Upper lobe of left lung (tissue), 6 donors: ENCODE results near the gene GYS2. TPM values are rescaled to one million over a fixed set of nuclear protein-coding genes. Genes with fewer than 3 reads are reported as not detected.
"Not testable (repeated sequence)": the region's sequence is repeated elsewhere in the genome, so short reads cannot be mapped to it uniquely, and the experiment has no call there.

ENCODE experiments used
- ATAC-seq, 2 donors: fragments of 200-7000 bp; cut with Tn5 transposase; one replicate each; pipeline ENCODE4 v1.9.1; 2022; ENCODE audit warnings: mild to moderate bottlenecking in 2 of 2, moderate library complexity in 2 of 2; ENCODE audit not compliant: low FRiP score in 2 of 2
- DNase-seq, 2 donors: peaks; one replicate each; pipeline ENCODE4 v3.0.0-alpha.2; 2019 to 2020
- H3K27ac ChIP-seq, 4 donors: fragments of 200-600 bp; sonication (generic); one replicate each; pipeline ENCODE4 v1.5.1; 2016 to 2019
- H3K27me3 ChIP-seq, 4 donors: fragments of 200-600 bp; sonication (generic); one replicate each; pipeline ENCODE4 v1.5.1; 2017 to 2019
- H3K36me3 ChIP-seq, 4 donors: fragments of 200-600 bp; sonication (generic); one replicate each; pipeline ENCODE4 v1.5.1; 2016 to 2019
- H3K4me1 ChIP-seq, 4 donors: fragments of 200-600 bp; sonication (generic); one replicate each; pipeline ENCODE4 v1.5.1; 2018 to 2019
- H3K4me3 ChIP-seq, 4 donors: fragments of 200-600 bp; sonication (generic); one replicate each; pipeline ENCODE4 v1.5.1; 2017 to 2019; ENCODE audit warnings: mild to moderate bottlenecking in 2 of 4, moderate library complexity in 1 of 4
- H3K9me3 ChIP-seq, 4 donors: fragments of 200-600 bp; sonication (generic); one replicate each; pipeline ENCODE4 v1.5.1; 2018 to 2019
- EP300 ChIP-seq, 4 donors: sonication (generic); formaldehyde crosslinking; IDR thresholded peaks; one replicate each; pipeline ENCODE4 v1.5.1; 2017; ENCODE audit warnings: antibody characterized with exemption in 4 of 4, control low read depth in 2 of 4
- POLR2A ChIP-seq, 4 donors: fragments of 450-650 bp; IDR thresholded peaks; one replicate each; pipeline ENCODE4 v1.5.1; 2016 to 2017; ENCODE audit warnings: antibody characterized with exemption in 4 of 4, mild to moderate bottlenecking in 2 of 4
- POLR2AphosphoS5 ChIP-seq, 2 donors: sonication (generic); formaldehyde crosslinking; IDR thresholded peaks; one replicate each; pipeline ENCODE4 v1.5.1; 2017; ENCODE audit warnings: antibody characterized with exemption in 2 of 2
- WGBS, 2 donors: methylation state at CpG; one replicate each; pipeline ENCODE4 v1.1.5; 2017 to 2018; 5-methylcytosine and 5-hydroxymethylcytosine counted together
- total RNA-seq, 6 donors: library from RNA; depleted of rRNA in 4 of 6; stranded (reverse); fragments of >200 nt in 4 of 6; gene quantifications; one replicate each; pipeline versions ENCODE4 v1.1.0 to v1.2.1, GENCODE V29; 2016 to 2021
- TF ChIP-seq, protein P1 (sequence below), 6 experiments: fragments of 450-650 bp in 4 of 6; fragments of 200-600 bp in 2 of 6; sonication (generic) in 2 of 6; IDR thresholded peaks; one replicate each; pipeline ENCODE4 v1.5.1; 2016 to 2019; ENCODE audit warnings: antibody characterized with exemption in 6 of 6
- donor health status: DM: no; HTN: no; CAD: no; lungs with moderate emphysema.
- donor health status: DM: no; HTN: yes; CAD: no; lungs with severe emphysema.

GYS2 gene
- total RNA-seq, 6 donors from 2014 or later: 0.55 TPM; not detected in 5

DNA sequence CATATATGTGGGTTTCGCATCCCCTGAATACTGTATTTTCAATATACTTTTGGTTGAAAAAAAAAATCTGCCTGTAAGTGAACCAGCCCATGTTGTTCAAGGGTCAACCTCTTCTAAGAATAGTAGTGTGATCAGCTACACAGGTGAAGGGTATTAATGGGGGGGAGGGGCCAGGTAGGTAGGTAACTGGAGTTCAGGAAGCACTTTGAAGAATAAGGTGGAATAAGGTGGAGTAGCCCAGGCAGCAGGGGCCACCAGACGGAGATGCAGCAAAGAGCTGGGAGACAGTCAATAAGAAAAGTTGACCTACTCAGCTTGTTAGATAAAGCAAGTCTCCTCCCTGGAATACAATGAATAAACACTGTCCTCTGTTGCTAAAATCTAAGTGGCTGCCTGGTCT lies 43.7 kb upstream of the GYS2 start:
- WGBS, 2 donors: 93 to 94% methylated on average over 2 of the region's 2 CpGs

DNA sequence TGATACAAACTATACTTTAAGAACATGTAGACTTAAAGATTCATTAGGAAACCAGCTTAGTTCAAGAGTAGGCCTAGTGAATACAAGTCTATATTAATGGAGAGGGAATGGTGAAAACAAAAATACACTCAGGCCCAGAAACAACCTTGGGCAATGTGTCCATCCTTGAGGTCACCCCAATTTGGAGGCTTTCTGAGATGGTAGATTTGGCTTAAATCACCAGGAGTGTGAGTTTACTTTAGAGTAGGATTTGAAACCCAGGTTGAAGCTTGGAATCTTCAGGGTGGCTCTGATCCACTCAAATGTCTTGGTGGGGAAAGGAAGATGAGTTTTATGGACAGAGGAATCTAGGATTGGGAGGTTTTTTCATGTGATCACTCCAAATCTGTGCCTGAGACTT lies 42.5 kb upstream of the GYS2 start:
- no peaks in the 10 kb centered on the region for H3K9me3 ChIP-seq
- DNase-seq (no peak), ATAC-seq (no peak)
- no peak overlapping the region for H3K27ac ChIP-seq
- no peak overlapping the region for H3K4me3 ChIP-seq
- H3K27me3 ChIP-seq: no peaks in the 10 kb centered on the region
- H3K4me1 ChIP-seq: peaks cover 0 to 8% (median 7%) of the 10 kb centered on the region in 4 donors
- TF ChIP-seq POLR2AphosphoS5 (IDR thresholded peaks at IDR 0.05): no peak
- peaks cover 4 to 47% (median 21%) of the 10 kb centered on the region in 4 donors for H3K36me3 ChIP-seq

More for the DNA sequence above, 43.7 kb upstream of the GYS2 start:
- DNase-seq (no peak), ATAC-seq (no peak)
- no peak for TF ChIP-seq EP300 (IDR thresholded peaks at IDR 0.05)
- TF ChIP-seq POLR2AphosphoS5 (IDR thresholded peaks at IDR 0.05): no peak
- TF ChIP-seq, protein P1, sequence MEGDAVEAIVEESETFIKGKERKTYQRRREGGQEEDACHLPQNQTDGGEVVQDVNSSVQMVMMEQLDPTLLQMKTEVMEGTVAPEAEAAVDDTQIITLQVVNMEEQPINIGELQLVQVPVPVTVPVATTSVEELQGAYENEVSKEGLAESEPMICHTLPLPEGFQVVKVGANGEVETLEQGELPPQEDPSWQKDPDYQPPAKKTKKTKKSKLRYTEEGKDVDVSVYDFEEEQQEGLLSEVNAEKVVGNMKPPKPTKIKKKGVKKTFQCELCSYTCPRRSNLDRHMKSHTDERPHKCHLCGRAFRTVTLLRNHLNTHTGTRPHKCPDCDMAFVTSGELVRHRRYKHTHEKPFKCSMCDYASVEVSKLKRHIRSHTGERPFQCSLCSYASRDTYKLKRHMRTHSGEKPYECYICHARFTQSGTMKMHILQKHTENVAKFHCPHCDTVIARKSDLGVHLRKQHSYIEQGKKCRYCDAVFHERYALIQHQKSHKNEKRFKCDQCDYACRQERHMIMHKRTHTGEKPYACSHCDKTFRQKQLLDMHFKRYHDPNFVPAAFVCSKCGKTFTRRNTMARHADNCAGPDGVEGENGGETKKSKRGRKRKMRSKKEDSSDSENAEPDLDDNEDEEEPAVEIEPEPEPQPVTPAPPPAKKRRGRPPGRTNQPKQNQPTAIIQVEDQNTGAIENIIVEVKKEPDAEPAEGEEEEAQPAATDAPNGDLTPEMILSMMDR (IDR thresholded peaks at IDR 0.05): no peak
- no peak for TF ChIP-seq POLR2A (IDR thresholded peaks at IDR 0.05)
- H3K36me3 ChIP-seq: peaks cover 4 to 43% (median 24%) of the 10 kb centered on the region in 4 donors
- H3K4me3 ChIP-seq: no peak overlapping the region
- no peaks in the 10 kb centered on the region for H3K9me3 ChIP-seq
- H3K27ac ChIP-seq: no peak overlapping the region
- no peaks in the 10 kb centered on the region for H3K27me3 ChIP-seq
- H3K4me1 ChIP-seq: peaks cover 0 to 8% (median 7%) of the 10 kb centered on the region in 4 donors

DNA sequence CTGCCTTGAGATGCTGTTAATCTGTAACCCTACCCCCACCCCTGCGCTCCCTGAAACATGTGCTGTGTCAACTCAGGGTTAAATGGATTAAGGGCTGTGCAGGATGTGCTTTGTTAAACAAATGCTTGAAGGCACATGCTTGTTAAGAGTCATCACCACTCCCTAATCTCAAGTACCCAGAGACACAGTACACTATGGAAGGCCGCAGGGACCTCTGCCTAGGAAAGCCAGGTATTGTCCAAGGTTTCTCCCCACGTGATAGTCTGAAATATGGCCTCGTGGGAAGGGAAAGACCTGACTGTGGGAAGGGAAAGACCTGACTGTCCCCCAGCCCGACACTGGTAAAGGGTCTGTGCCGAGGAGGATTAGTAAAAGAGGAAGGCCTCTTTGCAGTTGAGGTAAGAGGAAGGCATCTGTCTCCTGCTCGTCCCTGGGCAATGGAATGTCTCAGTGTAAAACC lies 40.4 kb upstream of the GYS2 start:
- not testable (repeated sequence) for H3K9me3 ChIP-seq, H3K4me1 ChIP-seq, DNase-seq, H3K4me3 ChIP-seq, H3K27ac ChIP-seq, ATAC-seq, H3K27me3 ChIP-seq
- peaks cover 4 to 60% (median 30%) of the 10 kb centered on the region in 4 donors for H3K36me3 ChIP-seq
- 24 to 43% methylated on average over 7 of the region's 7 CpGs for WGBS, 2 donors

DNA sequence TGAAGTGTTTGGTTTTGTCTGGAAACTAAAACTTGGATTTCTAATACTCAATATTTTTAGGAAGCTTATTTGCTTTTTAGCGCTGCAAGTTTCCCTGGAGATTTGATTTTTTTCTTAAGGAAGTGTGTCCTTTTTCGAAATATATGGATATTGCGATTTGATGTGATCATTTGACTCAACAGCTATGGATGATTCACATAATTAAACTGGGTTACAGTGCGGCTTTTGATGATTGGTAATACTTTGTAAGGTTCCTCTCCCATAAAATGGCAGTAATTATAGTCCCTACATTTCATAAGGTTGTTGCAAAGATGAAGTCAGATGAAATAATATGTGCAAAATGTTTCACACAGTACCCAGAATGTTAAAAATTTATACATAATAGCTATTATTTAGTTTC lies 39.9 kb upstream of the GYS2 start:
- Histone ChIP-seq H3K4me3 (no peak overlapping the region), H3K4me1 (peaks cover 0 to 8% (median 4%) of the 10 kb centered on the region in 4 donors), H3K27ac (no peak overlapping the region), H3K9me3 (no peaks in the 10 kb centered on the region), H3K27me3 (no peaks in the 10 kb centered on the region), H3K36me3 (peaks cover 4 to 58% (median 30%) of the 10 kb centered on the region in 4 donors)
- ATAC-seq (no peak), DNase-seq (no peak)
- WGBS, 2 donors: 67 to 93% methylated on average over 4 of the region's 4 CpGs
- TF ChIP-seq EP300 (IDR thresholded peaks at IDR 0.05): no peak
- TF ChIP-seq, protein P1 (IDR thresholded peaks at IDR 0.05): no peak

DNA sequence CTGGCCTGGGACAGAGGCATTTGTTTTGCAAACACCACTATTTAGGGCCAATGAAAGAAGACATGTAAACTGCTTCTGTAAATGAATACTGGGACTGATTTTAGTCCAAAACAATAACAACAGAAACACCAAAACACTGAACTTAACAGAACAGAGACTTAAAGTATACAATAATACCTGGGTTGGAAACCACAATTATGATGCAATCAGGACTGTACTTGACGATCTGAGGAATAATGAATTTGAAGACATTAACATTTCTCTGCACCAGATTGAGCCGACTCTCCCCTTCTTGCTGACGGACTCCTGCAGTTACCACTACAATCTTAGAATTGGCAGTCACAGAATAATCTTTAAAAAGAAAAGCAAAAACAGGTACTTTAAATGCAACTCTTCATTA lies 39.1 kb upstream of the GYS2 start:
- Histone ChIP-seq H3K4me1 (peaks cover 0 to 8% (median 4%) of the 10 kb centered on the region in 4 donors), H3K27ac (no peak overlapping the region), H3K9me3 (no peaks in the 10 kb centered on the region), H3K36me3 (peaks cover 4 to 51% (median 30%) of the 10 kb centered on the region in 4 donors), H3K27me3 (no peaks in the 10 kb centered on the region), H3K4me3 (no peak overlapping the region)
- DNase-seq (no peak), ATAC-seq (no peak)
- TF ChIP-seq POLR2AphosphoS5 (IDR thresholded peaks at IDR 0.05) (no peak), POLR2A (IDR thresholded peaks at IDR 0.05) (no peak), EP300 (IDR thresholded peaks at IDR 0.05) (no peak)
- TF ChIP-seq, protein P1 (IDR thresholded peaks at IDR 0.05): no peak
- 70 to 74% methylated on average over 3 of the region's 3 CpGs for WGBS, 2 donors

DNA sequence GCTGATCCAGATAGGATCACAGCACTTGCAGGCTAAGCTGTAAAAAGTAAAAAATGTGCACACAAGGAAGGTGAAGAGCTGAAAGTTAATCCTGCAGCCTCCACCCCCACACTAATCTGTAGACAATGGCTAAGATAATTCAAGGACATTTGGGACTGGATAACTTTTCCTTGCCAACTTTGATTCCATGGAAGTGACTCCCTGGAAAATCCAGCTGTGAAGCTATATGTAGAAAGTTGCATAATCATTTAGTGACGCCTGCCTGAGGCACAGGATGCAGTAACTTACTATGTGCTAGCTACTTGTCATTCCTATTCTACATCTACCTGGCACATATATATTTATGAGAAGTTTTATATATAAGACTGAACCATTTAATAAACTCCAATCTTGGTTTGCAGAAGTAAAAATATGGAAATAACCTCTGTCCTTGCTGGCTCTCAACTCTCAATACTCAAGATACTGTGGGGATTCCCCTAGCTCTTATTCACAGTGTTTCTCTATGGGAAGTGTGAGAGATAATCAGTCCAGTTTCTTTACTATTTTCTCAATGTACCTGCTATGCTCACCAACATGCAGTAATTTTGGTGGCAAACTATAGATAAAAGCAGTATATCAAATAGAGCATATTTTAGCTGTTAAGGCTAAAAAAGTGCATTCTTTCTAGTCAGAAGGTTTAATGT lies 38.2 kb upstream of the GYS2 start:
- H3K9me3 ChIP-seq: no peaks in the 10 kb centered on the region
- no peak for TF ChIP-seq POLR2AphosphoS5 (IDR thresholded peaks at IDR 0.05)
- TF ChIP-seq POLR2A (IDR thresholded peaks at IDR 0.05): no peak
- TF ChIP-seq, protein P1 (IDR thresholded peaks at IDR 0.05): no peak
- no peak for TF ChIP-seq EP300 (IDR thresholded peaks at IDR 0.05)
- no peak overlapping the region for H3K27ac ChIP-seq
- ATAC-seq: no peak
- H3K27me3 ChIP-seq: no peaks in the 10 kb centered on the region
- H3K36me3 ChIP-seq: peaks cover 4 to 50% (median 29%) of the 10 kb centered on the region in 4 donors
- H3K4me1 ChIP-seq: peaks cover 0 to 8% (median 4%) of the 10 kb centered on the region in 4 donors
- 57 to 58% methylated on average over 1 of the region's 1 CpG for WGBS, 2 donors
- H3K4me3 ChIP-seq: no peak overlapping the region
- no peak for DNase-seq
